ENCODE measurements around the gene RAB23. TPM values are rescaled to one million over a fixed set of nuclear protein-coding genes. Genes with fewer than 3 reads are reported as not detected.

RAB23 gene
- total RNA-seq, 1 donor from 2014 or later = 8.1 TPM

DNA sequence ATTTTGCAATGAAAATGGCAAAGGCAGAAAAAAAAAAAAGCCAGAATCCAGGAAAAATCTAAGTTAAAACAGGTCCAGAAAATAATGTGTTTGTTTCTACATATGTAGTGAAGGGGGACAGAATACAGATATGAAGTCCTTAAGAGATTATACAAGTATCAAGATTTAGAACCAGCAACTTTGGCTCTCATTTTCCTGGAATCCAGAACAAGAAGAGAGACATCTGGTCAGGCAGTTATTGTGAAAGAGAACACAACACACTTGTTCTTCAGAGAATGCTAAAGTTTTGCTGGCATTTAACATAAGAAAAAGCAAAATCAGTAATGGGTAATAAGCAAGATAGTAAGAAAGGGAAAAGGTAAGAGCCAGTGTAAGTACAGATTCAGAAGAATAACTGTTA is 28.9 kb downstream of the RAB23 start:
- H3K36me3 Mint-ChIP-seq (ENCODE audit: low read depth, unreplicated experiment) = no peaks in the 10 kb centered on the region
- H3K4me3 Mint-ChIP-seq (ENCODE audit: unreplicated experiment) = no peak overlapping the region
- no peaks in the 10 kb centered on the region for H3K27me3 Mint-ChIP-seq (ENCODE audit: unreplicated experiment)
- no peaks in the 10 kb centered on the region for H3K4me1 Mint-ChIP-seq (ENCODE audit: unreplicated experiment)
- H3K9me3 Mint-ChIP-seq (ENCODE audit: unreplicated experiment) = no peaks in the 10 kb centered on the region
- no peak for DNase-seq (ENCODE audit: low spot score)
- no peak overlapping the region for H3K27ac Mint-ChIP-seq (ENCODE audit: unreplicated experiment)
- TF ChIP-seq, protein P1, sequence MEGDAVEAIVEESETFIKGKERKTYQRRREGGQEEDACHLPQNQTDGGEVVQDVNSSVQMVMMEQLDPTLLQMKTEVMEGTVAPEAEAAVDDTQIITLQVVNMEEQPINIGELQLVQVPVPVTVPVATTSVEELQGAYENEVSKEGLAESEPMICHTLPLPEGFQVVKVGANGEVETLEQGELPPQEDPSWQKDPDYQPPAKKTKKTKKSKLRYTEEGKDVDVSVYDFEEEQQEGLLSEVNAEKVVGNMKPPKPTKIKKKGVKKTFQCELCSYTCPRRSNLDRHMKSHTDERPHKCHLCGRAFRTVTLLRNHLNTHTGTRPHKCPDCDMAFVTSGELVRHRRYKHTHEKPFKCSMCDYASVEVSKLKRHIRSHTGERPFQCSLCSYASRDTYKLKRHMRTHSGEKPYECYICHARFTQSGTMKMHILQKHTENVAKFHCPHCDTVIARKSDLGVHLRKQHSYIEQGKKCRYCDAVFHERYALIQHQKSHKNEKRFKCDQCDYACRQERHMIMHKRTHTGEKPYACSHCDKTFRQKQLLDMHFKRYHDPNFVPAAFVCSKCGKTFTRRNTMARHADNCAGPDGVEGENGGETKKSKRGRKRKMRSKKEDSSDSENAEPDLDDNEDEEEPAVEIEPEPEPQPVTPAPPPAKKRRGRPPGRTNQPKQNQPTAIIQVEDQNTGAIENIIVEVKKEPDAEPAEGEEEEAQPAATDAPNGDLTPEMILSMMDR (IDR thresholded peaks at IDR 0.05; ENCODE audit: unreplicated experiment) = no peak

DNA sequence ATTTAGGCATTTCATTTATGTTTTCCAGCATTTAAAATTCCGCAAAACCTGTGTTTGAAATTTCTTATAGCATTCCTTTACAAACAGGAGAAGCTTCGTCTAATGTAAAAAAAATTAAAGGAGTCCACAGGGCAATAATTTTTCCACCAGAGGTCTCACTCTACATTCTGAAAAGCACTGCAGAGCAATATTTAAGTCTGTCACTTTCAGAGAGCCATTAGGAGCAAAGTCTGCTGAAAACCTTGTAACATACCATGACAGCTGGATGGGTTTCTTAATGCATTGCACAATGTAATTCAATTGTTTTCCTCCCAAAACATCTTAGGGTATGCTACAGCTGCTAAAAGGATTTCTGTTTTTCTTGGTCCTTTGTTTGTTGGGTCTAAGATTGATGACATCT is 32.0 kb downstream of the RAB23 start:
- H3K27ac Mint-ChIP-seq (ENCODE audit: unreplicated experiment) = no peak overlapping the region
- DNase-seq (ENCODE audit: low spot score) = no peak
- H3K9me3 Mint-ChIP-seq (ENCODE audit: unreplicated experiment) = no peaks in the 10 kb centered on the region
- H3K36me3 Mint-ChIP-seq (ENCODE audit: low read depth, unreplicated experiment) = no peaks in the 10 kb centered on the region
- H3K27me3 Mint-ChIP-seq (ENCODE audit: unreplicated experiment) = no peaks in the 10 kb centered on the region
- TF ChIP-seq, protein P1 (IDR thresholded peaks at IDR 0.05; ENCODE audit: unreplicated experiment) = no peak
- no peak overlapping the region for H3K4me3 Mint-ChIP-seq (ENCODE audit: unreplicated experiment)
- H3K4me1 Mint-ChIP-seq (ENCODE audit: unreplicated experiment) = no peaks in the 10 kb centered on the region

DNA sequence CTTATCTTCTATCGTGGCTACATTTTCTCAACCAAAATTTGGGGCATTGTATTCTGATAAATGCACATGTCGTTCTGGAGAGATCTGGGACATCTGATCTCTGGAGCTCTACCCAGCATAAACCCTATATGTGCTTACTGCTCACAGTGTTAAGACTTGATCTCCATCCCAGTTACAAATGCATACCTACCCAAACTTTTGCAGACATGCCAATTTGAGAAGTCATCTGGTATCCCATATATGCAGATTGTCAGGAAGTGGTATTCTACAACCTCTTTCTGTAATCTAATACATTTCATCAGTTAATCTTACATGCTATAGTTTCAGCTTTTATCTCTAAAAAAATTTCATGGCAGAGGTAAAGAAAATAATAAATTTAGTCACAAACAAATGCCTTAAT is 38.8 kb downstream of the RAB23 start:
- no peaks in the 10 kb centered on the region for H3K27me3 Mint-ChIP-seq (ENCODE audit: unreplicated experiment)
- H3K4me3 Mint-ChIP-seq (ENCODE audit: unreplicated experiment) = no peak overlapping the region
- TF ChIP-seq, protein P1 (IDR thresholded peaks at IDR 0.05; ENCODE audit: unreplicated experiment) = no peak
- no peak for DNase-seq (ENCODE audit: low spot score)
- H3K9me3 Mint-ChIP-seq (ENCODE audit: unreplicated experiment) = no peaks in the 10 kb centered on the region
- H3K36me3 Mint-ChIP-seq (ENCODE audit: low read depth, unreplicated experiment) = peaks cover 8% of the 10 kb centered on the region
- H3K4me1 Mint-ChIP-seq (ENCODE audit: unreplicated experiment) = no peaks in the 10 kb centered on the region
- no peak overlapping the region for H3K27ac Mint-ChIP-seq (ENCODE audit: unreplicated experiment)

DNA sequence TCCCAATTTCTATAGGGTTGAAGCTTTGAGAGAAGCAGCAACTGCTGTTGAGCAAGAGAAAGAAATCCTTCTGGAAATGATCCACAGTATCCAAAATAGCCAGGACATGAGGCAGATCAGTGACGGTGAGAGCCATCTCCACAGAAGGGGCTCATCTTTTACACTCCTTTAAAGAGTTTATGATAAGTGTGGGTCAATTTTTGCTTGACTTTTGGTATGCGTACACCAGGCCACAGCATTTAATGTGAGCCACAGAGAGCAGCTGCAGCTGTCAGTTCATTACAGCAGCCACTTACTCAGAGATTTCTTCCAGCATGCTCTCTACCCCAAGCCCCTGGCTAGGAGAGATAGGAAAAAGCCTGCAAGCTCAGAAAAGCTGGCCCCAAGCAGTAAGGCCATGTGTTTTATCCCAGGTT is 40.1 kb downstream of the RAB23 start:
- no peak overlapping the region for H3K27ac Mint-ChIP-seq (ENCODE audit: unreplicated experiment)
- H3K36me3 Mint-ChIP-seq (ENCODE audit: low read depth, unreplicated experiment) = peaks cover 8% of the 10 kb centered on the region
- no peak overlapping the region for H3K4me3 Mint-ChIP-seq (ENCODE audit: unreplicated experiment)
- no peaks in the 10 kb centered on the region for H3K9me3 Mint-ChIP-seq (ENCODE audit: unreplicated experiment)
- no peak for DNase-seq (ENCODE audit: low spot score)
- TF ChIP-seq, protein P1 (IDR thresholded peaks at IDR 0.05; ENCODE audit: unreplicated experiment) = no peak
- H3K27me3 Mint-ChIP-seq (ENCODE audit: unreplicated experiment) = no peaks in the 10 kb centered on the region
- H3K4me1 Mint-ChIP-seq (ENCODE audit: unreplicated experiment) = no peaks in the 10 kb centered on the region

DNA sequence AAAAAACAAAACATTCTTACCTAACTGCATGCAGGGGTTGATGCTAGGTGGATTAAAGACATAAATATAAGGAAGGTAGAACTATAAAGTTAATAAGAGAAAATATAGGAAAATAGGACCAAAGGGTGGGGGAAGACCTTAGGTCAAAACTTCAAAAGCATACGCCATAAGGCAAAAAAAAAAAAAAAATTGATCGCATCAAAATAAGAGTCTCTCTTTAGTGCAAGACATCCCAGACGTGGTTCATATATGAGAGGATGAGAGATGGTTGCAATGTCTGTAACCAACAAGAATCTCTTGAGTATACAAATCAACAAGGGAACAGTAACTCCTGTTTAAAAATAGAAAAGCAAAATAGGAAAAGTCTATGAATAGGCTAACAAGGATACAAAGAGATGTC is 41.5 kb downstream of the RAB23 start:
- TF ChIP-seq, protein P1 (IDR thresholded peaks at IDR 0.05; ENCODE audit: unreplicated experiment) = no peak
- Mint-ChIP-seq H3K36me3 (ENCODE audit: low read depth, unreplicated experiment) (peaks cover 8% of the 10 kb centered on the region), H3K9me3 (ENCODE audit: unreplicated experiment) (no peaks in the 10 kb centered on the region), H3K4me1 (ENCODE audit: unreplicated experiment) (no peaks in the 10 kb centered on the region), H3K27ac (ENCODE audit: unreplicated experiment) (no peak overlapping the region), H3K4me3 (ENCODE audit: unreplicated experiment) (no peak overlapping the region), H3K27me3 (ENCODE audit: unreplicated experiment) (peaks cover 2% of the 10 kb centered on the region)
- DNase-seq (ENCODE audit: low spot score) = no peak
